Fibroblast of lung (primary cell): Measurements from ENCODE around the gene VEGFA. TPM values are rescaled to one million over a fixed set of nuclear protein-coding genes. Genes with fewer than 3 reads are reported as not detected.

Experiments
- DNase-seq, 2 donors: peaks; one replicate each; pipeline versions ENCODE4 v3.0.0 to v3.0.0-alpha.2; 2010; ENCODE audit warnings: low read depth in 2 of 2
- H2AFZ ChIP-seq: 2 replicates; pipeline ENCODE4 v1.5.1; 2012; ENCODE audit warnings: low read length, control low read depth, inconsistent platforms
- H3K27ac ChIP-seq: 2 replicates; pipeline ENCODE4 v1.5.1; 2011; ENCODE audit warnings: low read length, control low read depth; ENCODE audit not compliant: insufficient read depth
- H3K27me3 ChIP-seq: 2 replicates; pipeline ENCODE4 v1.5.1; 2011; ENCODE audit warnings: mild to moderate bottlenecking, low read length; ENCODE audit not compliant: control insufficient read depth, insufficient read depth
- H3K36me3 ChIP-seq: 2 replicates; pipeline ENCODE4 v1.5.1; 2011; ENCODE audit warnings: low read length; ENCODE audit not compliant: control insufficient read depth, insufficient read depth
- H3K4me1 ChIP-seq: 2 replicates; pipeline ENCODE4 v1.5.1; 2011; ENCODE audit warnings: low read length; ENCODE audit not compliant: control insufficient read depth, insufficient read depth; ENCODE audit errors: extremely low read depth
- H3K4me2 ChIP-seq: 2 replicates; pipeline ENCODE4 v1.5.1; 2011; ENCODE audit warnings: low read length, control low read depth; ENCODE audit not compliant: insufficient read depth; ENCODE audit errors: extremely low read depth
- H3K4me3 ChIP-seq, 4 experiments: fragments of 200-600 bp in 1 of 4; sonication (generic) in 1 of 4; replicated peaks in 1 of 4; 2 replicates each; pipeline ENCODE4 v1.5.1; 2011 to 2016; ENCODE audit warnings: low read length in 4 of 4, low read depth in 3 of 4, mild to moderate bottlenecking in 3 of 4, control low read depth in 2 of 4, inconsistent platforms in 1 of 4, mixed read lengths in 1 of 4; ENCODE audit not compliant: insufficient read depth in 1 of 4; ENCODE audit errors: control extremely low read depth in 1 of 4
- H3K79me2 ChIP-seq: 2 replicates; pipeline ENCODE4 v1.5.1; 2012; ENCODE audit warnings: mild to moderate bottlenecking, low read length, inconsistent platforms; ENCODE audit not compliant: control insufficient read depth, insufficient read depth
- H3K9ac ChIP-seq: 2 replicates; pipeline ENCODE4 v1.5.1; 2011; ENCODE audit warnings: mild to moderate bottlenecking, low read length, control low read depth; ENCODE audit not compliant: insufficient read depth
- H3K9me3 ChIP-seq: 2 replicates; pipeline ENCODE4 v1.5.1; 2012; ENCODE audit warnings: low read depth, low read length; ENCODE audit not compliant: control insufficient read depth, insufficient read depth
- H4K20me1 ChIP-seq: 2 replicates; pipeline ENCODE4 v1.5.1; 2011; ENCODE audit warnings: low read length; ENCODE audit not compliant: control insufficient read depth, insufficient read depth; ENCODE audit errors: extremely low read depth
- CTCF ChIP-seq, 2 donors: IDR thresholded peaks in 1 of 2; conservative IDR thresholded peaks in 1 of 2; 1 replicate in 1 of 2; 2 replicates in 1 of 2; pipeline ENCODE4 v1.5.1; 2011 to 2012; ENCODE audit warnings: low read length in 2 of 2, control low read depth in 1 of 2, inconsistent platforms in 1 of 2, low read depth in 1 of 2, mild to moderate bottlenecking in 1 of 2
- EZH2 ChIP-seq: IDR thresholded peaks from 2 replicates; pipeline ENCODE4 v1.5.1; 2012; ENCODE audit warnings: low read length, control low read depth, mild to moderate bottlenecking; ENCODE audit errors: missing control alignments
- polyA plus RNA-seq, 2 donors: library from polyadenylated mRNA; depleted of rRNA in 1 of 2; stranded (reverse) in 1 of 2; unstranded in 1 of 2; fragments of >200 nt; gene quantifications; 2 replicates each; pipeline ENCODE4 v1.2.1, GENCODE V29; 2011 to 2012; ENCODE audit warnings: missing spikeins in 1 of 2
- total RNA-seq: library from RNA; depleted of rRNA; stranded (reverse); fragments of >200 nt; gene quantifications from 2 replicates; pipeline ENCODE4 v1.2.1, GENCODE V29; 2014

The VEGFA gene
- total and polyA plus RNA-seq, 2 donors (not counting 1 experiment from before 2014, with no cell fraction given) = 111 to 150 TPM

- peaks cover 2% of the 10 kb centered on the region for H3K4me1 ChIP-seq
- no peak overlapping the region for H3K4me3 ChIP-seq
- no peak overlapping the region for H3K4me2 ChIP-seq
- no peaks in the 10 kb centered on the region for H3K9me3 ChIP-seq
- no peaks in the 10 kb centered on the region for H3K27me3 ChIP-seq
- H3K27ac ChIP-seq = no peak overlapping the region
- H3K36me3 ChIP-seq = peaks cover 25% of the 10 kb centered on the region
- H3K79me2 ChIP-seq = peaks cover 21% of the 10 kb centered on the region
- DNase-seq = no peak
- no peak overlapping the region for H2AFZ ChIP-seq
- H4K20me1 ChIP-seq = peaks cover 2% of the 10 kb centered on the region
- TF ChIP-seq EZH2 (no peak), CTCF (conservative IDR thresholded peaks at IDR 0.05 in 1 of 2, IDR thresholded peaks at IDR 0.05 in 1 of 2; ENCODE audit: low read depth in 1 of 2, low read length in 2 of 2) (no peak)
- no peak overlapping the region for H3K9ac ChIP-seq
These were observed 15.9 kb downstream of the VEGFA start for GRCh38 chr6:43785904-43786303.

GRCh38 chr6:43786664-43787329, 16.8 kb downstream of the VEGFA start:
- no peak overlapping the region for H3K4me3 ChIP-seq
- DNase-seq = no peak
- no peaks in the 10 kb centered on the region for H3K27me3 ChIP-seq
- no peak overlapping the region for H3K9ac ChIP-seq
- H3K36me3 ChIP-seq = peaks cover 18% of the 10 kb centered on the region
- no peaks in the 10 kb centered on the region for H3K4me1 ChIP-seq
- H2AFZ ChIP-seq = no peak overlapping the region
- H3K79me2 ChIP-seq = peaks cover 13% of the 10 kb centered on the region
- no peak for TF ChIP-seq CTCF (conservative IDR thresholded peaks at IDR 0.05 in 1 of 2, IDR thresholded peaks at IDR 0.05 in 1 of 2; ENCODE audit: low read depth in 1 of 2, low read length in 2 of 2)
- TF ChIP-seq EZH2 = no peak
- H4K20me1 ChIP-seq = peaks cover 2% of the 10 kb centered on the region
- no peak overlapping the region for H3K27ac ChIP-seq
- H3K4me2 ChIP-seq = no peak overlapping the region
- H3K9me3 ChIP-seq = no peaks in the 10 kb centered on the region

- no peak overlapping the region for H3K9ac ChIP-seq
- H3K27ac ChIP-seq = no peak overlapping the region
- no peak overlapping the region for H2AFZ ChIP-seq
- no peaks in the 10 kb centered on the region for H3K27me3 ChIP-seq
- no peaks in the 10 kb centered on the region for H4K20me1 ChIP-seq
- H3K4me2 ChIP-seq = no peak overlapping the region
- no peaks in the 10 kb centered on the region for H3K79me2 ChIP-seq
- H3K4me3 ChIP-seq = no peak overlapping the region
- TF ChIP-seq EZH2 (no peak), CTCF (conservative IDR thresholded peaks at IDR 0.05 in 1 of 2, IDR thresholded peaks at IDR 0.05 in 1 of 2; ENCODE audit: low read depth in 1 of 2, low read length in 2 of 2) (no peak)
- H3K9me3 ChIP-seq = no peaks in the 10 kb centered on the region
- H3K4me1 ChIP-seq = no peaks in the 10 kb centered on the region
- H3K36me3 ChIP-seq = peaks cover 11% of the 10 kb centered on the region
- no peak for DNase-seq
These were observed 18.3 kb downstream of the VEGFA start for GRCh38 chr6:43788301-43788700.
